GM18870 (cell line): ENCODE results near the gene FOXJ3.
"Not testable (repeated sequence)": the region's sequence is repeated elsewhere in the genome, so short reads cannot be mapped to it uniquely, and the experiment has no call there.

Experiments used
- ATAC-seq: cut with Tn5 transposase; IDR thresholded peaks from one replicate; pipeline ENCODE4 v1.9.1; 2021; ENCODE audit warnings: moderate library complexity; ENCODE audit not compliant: unreplicated experiment

FOXJ3 gene

GRCh38 chr1:42259059-42259738 lies 75.8 kb downstream of the FOXJ3 start:
- ATAC-seq, result no peak

GRCh38 chr1:42258218-42258617 lies 76.8 kb downstream of the FOXJ3 start:
- ATAC-seq, result no peak

GRCh38 chr1:42251042-42251441 lies 84.0 kb downstream of the FOXJ3 start:
- no peak for ATAC-seq

GRCh38 chr1:42250164-42250563 lies 84.9 kb downstream of the FOXJ3 start:
- ATAC-seq, result no peak

GRCh38 chr1:42240966-42241755 lies 93.9 kb downstream of the FOXJ3 start:
- ATAC-seq, result no peak

- no peak for ATAC-seq
These were observed 95.5 kb downstream of the FOXJ3 start for GRCh38 chr1:42239555-42239954.

- no peak for ATAC-seq
These were observed 96.0 kb downstream of the FOXJ3 start for GRCh38 chr1:42239041-42239440.

GRCh38 chr1:42231253-42231652 lies 103.8 kb downstream of the FOXJ3 start:
- ATAC-seq, result no peak

- no peak for ATAC-seq
These were observed 106.1 kb downstream of the FOXJ3 start for GRCh38 chr1:42228938-42229337.

- ATAC-seq, result no peak
These were observed 112.0 kb downstream of the FOXJ3 start for GRCh38 chr1:42223036-42223435.

GRCh38 chr1:42221952-42222606 lies 113.0 kb downstream of the FOXJ3 start:
- ATAC-seq, result no peak

GRCh38 chr1:42221456-42221855 lies 113.6 kb downstream of the FOXJ3 start:
- ATAC-seq, result no peak

- no peak for ATAC-seq
These were observed 115.4 kb downstream of the FOXJ3 start for GRCh38 chr1:42219627-42220026.

GRCh38 chr1:42214447-42214871 lies 120.6 kb downstream of the FOXJ3 start:
- ATAC-seq, result no peak

- ATAC-seq, result no peak
These were observed 123.8 kb downstream of the FOXJ3 start for GRCh38 chr1:42211224-42211623.

- ATAC-seq, result no peak
These were observed 124.5 kb downstream of the FOXJ3 start for GRCh38 chr1:42210421-42211133.

GRCh38 chr1:42209526-42210251 lies 125.3 kb downstream of the FOXJ3 start:
- no peak for ATAC-seq

GRCh38 chr1:42206930-42207329 lies 128.1 kb downstream of the FOXJ3 start:
- ATAC-seq, result not testable (repeated sequence)

- ATAC-seq, result no peak
These were observed 128.9 kb downstream of the FOXJ3 start for GRCh38 chr1:42206164-42206563.

GRCh38 chr1:42201986-42202385 lies 133.0 kb downstream of the FOXJ3 start:
- ATAC-seq, result no peak

GRCh38 chr1:42198251-42198650 lies 136.8 kb downstream of the FOXJ3 start:
- ATAC-seq, result no peak
